ENCODE measurements around the gene FATE1.

DNA sequence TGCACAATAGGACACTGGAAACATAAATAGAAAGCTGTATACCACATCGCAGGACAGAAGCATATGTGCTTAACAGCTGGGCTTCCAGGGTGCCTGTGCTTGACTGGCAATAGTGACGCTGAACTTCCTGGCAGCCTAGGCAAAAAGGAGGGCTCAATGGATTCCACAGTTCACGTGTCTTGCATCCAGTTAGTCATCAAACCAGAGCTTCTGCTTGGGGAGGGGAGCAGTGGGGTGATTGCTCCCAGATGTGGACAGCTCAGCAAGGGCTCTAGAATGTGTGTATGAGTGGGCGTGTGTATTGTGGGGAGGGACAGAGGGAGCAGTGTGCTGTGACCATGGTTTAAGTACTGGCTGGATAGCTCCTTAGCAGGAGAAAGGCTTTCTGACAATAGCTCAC, 18.3 kb upstream of the FATE1 start:
- TF ChIP-seq, protein P1, sequence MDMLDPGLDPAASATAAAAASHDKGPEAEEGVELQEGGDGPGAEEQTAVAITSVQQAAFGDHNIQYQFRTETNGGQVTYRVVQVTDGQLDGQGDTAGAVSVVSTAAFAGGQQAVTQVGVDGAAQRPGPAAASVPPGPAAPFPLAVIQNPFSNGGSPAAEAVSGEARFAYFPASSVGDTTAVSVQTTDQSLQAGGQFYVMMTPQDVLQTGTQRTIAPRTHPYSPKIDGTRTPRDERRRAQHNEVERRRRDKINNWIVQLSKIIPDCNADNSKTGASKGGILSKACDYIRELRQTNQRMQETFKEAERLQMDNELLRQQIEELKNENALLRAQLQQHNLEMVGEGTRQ (IDR thresholded peaks at IDR 0.05; ENCODE audit: low read length), result no peak
- TF ChIP-seq, protein P2, sequence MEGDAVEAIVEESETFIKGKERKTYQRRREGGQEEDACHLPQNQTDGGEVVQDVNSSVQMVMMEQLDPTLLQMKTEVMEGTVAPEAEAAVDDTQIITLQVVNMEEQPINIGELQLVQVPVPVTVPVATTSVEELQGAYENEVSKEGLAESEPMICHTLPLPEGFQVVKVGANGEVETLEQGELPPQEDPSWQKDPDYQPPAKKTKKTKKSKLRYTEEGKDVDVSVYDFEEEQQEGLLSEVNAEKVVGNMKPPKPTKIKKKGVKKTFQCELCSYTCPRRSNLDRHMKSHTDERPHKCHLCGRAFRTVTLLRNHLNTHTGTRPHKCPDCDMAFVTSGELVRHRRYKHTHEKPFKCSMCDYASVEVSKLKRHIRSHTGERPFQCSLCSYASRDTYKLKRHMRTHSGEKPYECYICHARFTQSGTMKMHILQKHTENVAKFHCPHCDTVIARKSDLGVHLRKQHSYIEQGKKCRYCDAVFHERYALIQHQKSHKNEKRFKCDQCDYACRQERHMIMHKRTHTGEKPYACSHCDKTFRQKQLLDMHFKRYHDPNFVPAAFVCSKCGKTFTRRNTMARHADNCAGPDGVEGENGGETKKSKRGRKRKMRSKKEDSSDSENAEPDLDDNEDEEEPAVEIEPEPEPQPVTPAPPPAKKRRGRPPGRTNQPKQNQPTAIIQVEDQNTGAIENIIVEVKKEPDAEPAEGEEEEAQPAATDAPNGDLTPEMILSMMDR (IDR thresholded peaks at IDR 0.05; ENCODE audit: control extremely low read depth in 1 of 3, insufficient read depth in 1 of 3, low read depth in 1 of 3, low read length in 3 of 3), result no peak
- TF ChIP-seq EP300 (IDR thresholded peaks at IDR 0.05; ENCODE audit: borderline replicate concordance in 1 of 2, low read depth in 2 of 2, low read length in 2 of 2) (no peak), POLR2A (IDR thresholded peaks at IDR 0.05; ENCODE audit: control extremely low read depth in 1 of 2, low read depth in 2 of 2, low read length in 2 of 2) (no peak), CEBPB (IDR thresholded peaks at IDR 0.05; ENCODE audit: low read depth, low read length) (no peak)
- TF ChIP-seq, protein P3, sequence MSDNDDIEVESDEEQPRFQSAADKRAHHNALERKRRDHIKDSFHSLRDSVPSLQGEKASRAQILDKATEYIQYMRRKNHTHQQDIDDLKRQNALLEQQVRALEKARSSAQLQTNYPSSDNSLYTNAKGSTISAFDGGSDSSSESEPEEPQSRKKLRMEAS (IDR thresholded peaks at IDR 0.05), result no peak

Measured in H1 (cell line).